Left ventricle myocardium inferior (tissue), 1 donor: ENCODE data around the gene PPP1R27. TPM values are rescaled to one million over a fixed set of nuclear protein-coding genes. Genes with fewer than 3 reads are reported as not detected.

Experiments
- DNase-seq: peaks from one replicate; pipeline ENCODE4 v3.0.0-alpha.2; 2020
- H3K27ac ChIP-seq: fragments of 200-600 bp; replicated peaks from 2 replicates; pipeline ENCODE4 v1.8.0; 2021
- H3K27me3 ChIP-seq: fragments of 200-600 bp; 2 replicates; pipeline ENCODE4 v1.8.0; 2021; ENCODE audit warnings: low read depth
- H3K36me3 ChIP-seq: fragments of 200-600 bp; 2 replicates; pipeline ENCODE4 v1.8.0; 2021
- H3K4me1 ChIP-seq: fragments of 200-600 bp; 2 replicates; pipeline ENCODE4 v1.8.0; 2021
- H3K4me3 ChIP-seq: fragments of 200-600 bp; 2 replicates; pipeline ENCODE4 v1.8.0; 2021; ENCODE audit warnings: mild to moderate bottlenecking, moderate library complexity
- H3K9me3 ChIP-seq: fragments of 200-600 bp; replicated peaks from 2 replicates; pipeline ENCODE4 v1.8.0; 2021
- CTCF ChIP-seq: fragments of 200-600 bp; IDR thresholded peaks from 2 replicates; pipeline ENCODE4 v1.8.0; 2021; ENCODE audit warnings: antibody characterized with exemption, mild to moderate bottlenecking, borderline replicate concordance
- intact Hi-C: fragments of 100-400 bp; cut with micrococcal nuclease; formaldehyde crosslinking; loops from one replicate; pipeline ENCODE4 v1.11.0; 2022
- total RNA-seq: library from RNA; stranded (reverse); fragmentation: NEBNext Ultra II Directional; extraction: Animal tissue kit (Norgen Biotek cat#: 25700); gene quantifications from one replicate; pipeline ENCODE4 v1.2.1, GENCODE V29; 2021
- donor health status: DM: no; HTN: yes; CAD: no; lungs with severe emphysema.

Gene PPP1R27
- total RNA-seq, 1 donor from 2014 or later: 0.25 TPM

- Histone ChIP-seq H3K4me3 (no peak overlapping the region), H3K9me3 (no peaks in the 10 kb centered on the region), H3K27ac (no peak overlapping the region), H3K36me3 (peaks cover 79% of the 10 kb centered on the region), H3K27me3 (no peaks in the 10 kb centered on the region), H3K4me1 (peaks cover 19% of the 10 kb centered on the region)
- DNase-seq: no peak
- no peak for TF ChIP-seq CTCF
- intact Hi-C loops: no loop called here
Observed at GRCh38 chr17:81845361-81845760, 10.5 kb upstream of the PPP1R27 start.

- no peak for TF ChIP-seq CTCF
- no peak overlapping the region for H3K27ac ChIP-seq
- DNase-seq: no peak
- H3K27me3 ChIP-seq: no peaks in the 10 kb centered on the region
- H3K9me3 ChIP-seq: no peaks in the 10 kb centered on the region
- intact Hi-C loops: no loop called here
- H3K4me3 ChIP-seq: no peak overlapping the region
- peaks cover 21% of the 10 kb centered on the region for H3K4me1 ChIP-seq
- H3K36me3 ChIP-seq: peaks cover 74% of the 10 kb centered on the region
Observed at GRCh38 chr17:81844887-81845286, 10.0 kb upstream of the PPP1R27 start.

GRCh38 chr17:81844327-81844851 is 9.5 kb upstream of the PPP1R27 start:
- H3K27ac ChIP-seq: no peak overlapping the region
- no peaks in the 10 kb centered on the region for H3K27me3 ChIP-seq
- TF ChIP-seq CTCF: no peak
- H3K4me1 ChIP-seq: peaks cover 21% of the 10 kb centered on the region
- intact Hi-C loops: no loop called here
- H3K9me3 ChIP-seq: no peaks in the 10 kb centered on the region
- DNase-seq: no peak
- H3K4me3 ChIP-seq: no peak overlapping the region
- H3K36me3 ChIP-seq: peaks cover 69% of the 10 kb centered on the region

DNA sequence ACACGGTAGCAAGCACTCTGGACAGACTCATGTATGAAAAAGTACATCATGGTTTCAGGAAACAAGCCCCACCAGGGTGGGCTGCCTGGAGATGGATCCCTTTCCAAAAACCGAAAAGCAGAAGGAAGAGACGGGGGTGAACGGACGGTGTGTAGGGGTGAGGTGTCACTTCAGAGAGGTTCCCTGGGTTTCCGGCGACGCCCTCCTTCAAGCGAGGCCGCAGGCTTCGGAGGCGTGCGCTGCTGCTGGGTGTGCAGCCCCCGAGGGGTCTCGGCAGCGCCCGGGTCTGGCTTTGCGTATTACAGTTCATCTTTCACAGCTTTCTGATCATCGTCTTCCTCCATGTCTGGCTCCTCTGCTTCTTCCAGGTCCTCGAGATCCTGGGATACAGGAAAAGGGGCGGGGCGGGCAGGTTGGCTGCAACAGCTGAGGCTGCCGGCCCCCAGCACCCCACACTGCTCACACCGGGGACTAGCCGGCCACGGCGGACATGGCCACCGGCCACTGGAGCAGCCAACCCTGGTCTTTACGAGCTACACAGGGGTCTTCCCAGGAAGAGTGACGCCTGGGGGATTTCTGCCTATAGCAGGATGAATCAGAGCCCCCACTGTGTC is 9.0 kb upstream of the PPP1R27 start:
- H3K9me3 ChIP-seq: no peaks in the 10 kb centered on the region
- no peak for DNase-seq
- peaks cover 63% of the 10 kb centered on the region for H3K36me3 ChIP-seq
- no peak overlapping the region for H3K27ac ChIP-seq
- intact Hi-C loops: no loop called here
- H3K4me1 ChIP-seq: peaks cover 21% of the 10 kb centered on the region
- H3K27me3 ChIP-seq: no peaks in the 10 kb centered on the region
- H3K4me3 ChIP-seq: no peak overlapping the region
- no peak for TF ChIP-seq CTCF

- no peak for TF ChIP-seq CTCF
- no peak overlapping the region for H3K4me3 ChIP-seq
- DNase-seq: no peak
- peaks cover 21% of the 10 kb centered on the region for H3K4me1 ChIP-seq
- no peak overlapping the region for H3K27ac ChIP-seq
- H3K27me3 ChIP-seq: no peaks in the 10 kb centered on the region
- intact Hi-C loops: no loop called here
- peaks cover 54% of the 10 kb centered on the region for H3K36me3 ChIP-seq
- no peaks in the 10 kb centered on the region for H3K9me3 ChIP-seq
Observed at GRCh38 chr17:81842725-81843504, 8.1 kb upstream of the PPP1R27 start.
